HG03558 (cell line): Measurements from ENCODE around the gene COBLL1.
"Not testable (repeated sequence)": the region's sequence is repeated elsewhere in the genome, so short reads cannot be mapped to it uniquely, and the experiment has no call there.

ENCODE experiments used
- ATAC-seq: cut with Tn5 transposase; IDR thresholded peaks from one replicate; pipeline ENCODE4 v1.9.1; 2021; ENCODE audit warnings: moderate number of reproducible peaks; ENCODE audit not compliant: unreplicated experiment; ENCODE audit errors: extremely low read depth

COBLL1 gene

DNA sequence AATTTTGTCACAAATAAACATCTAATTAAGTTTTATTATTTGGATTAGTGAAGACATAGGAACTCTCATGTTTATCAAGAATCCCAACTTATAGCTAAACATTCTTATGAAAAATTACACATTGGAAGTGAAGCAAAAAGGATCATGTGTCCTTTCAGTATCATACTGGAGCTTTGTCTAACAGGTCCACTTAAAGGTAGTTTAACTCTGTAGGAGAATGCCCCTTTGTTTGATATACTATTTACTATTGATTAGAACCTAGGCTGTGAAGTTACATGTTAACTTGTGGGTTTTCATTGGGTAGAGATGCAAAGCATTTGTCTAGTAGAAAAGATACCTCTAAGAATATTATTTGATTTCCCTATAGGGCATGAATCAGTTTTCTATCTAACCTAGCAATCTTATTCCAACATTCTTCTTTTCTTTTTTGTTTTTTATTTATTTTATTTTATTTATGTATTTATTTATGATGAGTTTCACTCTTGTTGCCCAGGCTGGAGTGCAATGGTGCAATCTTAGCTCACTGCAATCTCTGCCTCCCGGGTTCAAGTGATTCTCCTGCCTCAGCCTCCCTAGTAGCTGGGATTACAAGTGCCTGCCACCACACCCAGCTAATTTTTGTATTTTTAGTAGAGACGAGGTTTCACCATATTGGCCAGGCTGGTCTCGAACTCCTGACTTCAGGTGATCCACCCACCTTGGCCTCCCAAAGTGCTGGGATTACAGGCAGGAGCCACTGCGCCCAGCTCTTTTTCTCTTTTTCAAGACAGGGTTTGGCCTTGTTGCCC, 18.5 kb upstream of the COBLL1 start:
- not testable (repeated sequence) for ATAC-seq

DNA sequence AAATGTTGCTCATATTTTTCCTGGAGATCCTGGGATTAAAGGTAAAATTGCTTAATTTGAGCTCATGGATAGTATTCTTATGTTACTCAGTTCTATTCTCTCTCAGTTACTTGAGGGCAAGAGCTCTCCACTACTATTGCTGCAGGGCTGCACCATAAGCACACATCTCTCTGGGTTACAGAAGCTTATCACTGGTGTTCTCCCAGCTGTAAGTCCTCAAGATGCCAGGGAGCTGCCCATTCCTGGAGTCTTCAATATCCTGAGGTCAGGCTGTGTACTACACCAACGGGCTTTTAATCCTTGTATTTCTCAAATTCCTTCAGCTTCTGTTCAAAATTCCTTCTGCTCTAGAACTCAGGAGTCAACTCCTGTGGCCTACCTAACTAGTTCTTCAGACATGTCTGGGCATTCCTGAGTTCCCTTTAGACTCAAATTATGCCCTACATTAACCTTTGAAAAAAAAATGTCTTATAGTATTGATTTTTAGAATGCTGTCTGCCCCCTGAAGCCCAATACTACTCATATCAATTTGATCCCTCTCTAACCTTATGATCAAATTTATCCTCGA, 17.7 kb upstream of the COBLL1 start:
- no peak for ATAC-seq

- no peak for ATAC-seq
Measured at GRCh38 chr2:164852086-164852485, 10.5 kb upstream of the COBLL1 start.

- ATAC-seq = no peak
Measured at GRCh38 chr2:164850235-164850634, 8.6 kb upstream of the COBLL1 start.

GRCh38 chr2:164849506-164849905, 7.9 kb upstream of the COBLL1 start:
- ATAC-seq = no peak

DNA sequence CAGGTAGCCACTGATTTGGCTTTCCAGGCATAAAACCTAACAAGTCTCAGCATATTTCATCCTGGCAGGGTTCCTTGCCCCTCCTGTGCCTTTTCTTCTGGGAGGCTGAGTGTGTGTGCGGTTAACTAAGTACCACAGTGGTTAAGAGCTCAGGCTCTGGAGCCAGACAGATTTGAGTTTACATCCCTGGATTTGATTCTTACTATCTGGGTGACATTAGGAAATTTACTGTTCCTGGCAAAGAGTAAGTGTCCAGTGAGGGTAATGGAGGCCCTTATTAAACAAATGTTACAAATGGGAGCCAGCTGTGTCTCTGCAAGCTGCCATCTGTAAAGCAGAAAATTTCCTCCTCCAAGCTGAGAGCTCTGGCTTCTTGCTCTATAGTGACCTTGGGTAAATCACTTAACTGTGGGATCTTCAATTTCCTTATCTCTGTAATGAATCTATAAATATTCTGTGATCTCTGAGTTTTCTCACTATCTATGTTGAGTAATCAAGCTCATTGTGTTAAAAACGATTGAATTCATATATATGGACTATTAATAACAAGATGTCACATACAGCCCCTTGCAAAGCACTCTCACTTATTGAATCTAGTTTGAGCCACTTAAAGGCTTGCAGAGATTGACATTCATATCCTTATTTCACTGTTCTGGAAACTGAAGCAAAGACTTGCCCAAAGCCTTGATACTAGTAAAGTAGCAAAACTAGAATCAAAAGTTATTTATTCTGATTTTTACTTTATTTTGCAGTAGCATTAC, 6.5 kb upstream of the COBLL1 start:
- no peak for ATAC-seq

GRCh38 chr2:164847291-164847690, 5.7 kb upstream of the COBLL1 start:
- ATAC-seq = no peak

DNA sequence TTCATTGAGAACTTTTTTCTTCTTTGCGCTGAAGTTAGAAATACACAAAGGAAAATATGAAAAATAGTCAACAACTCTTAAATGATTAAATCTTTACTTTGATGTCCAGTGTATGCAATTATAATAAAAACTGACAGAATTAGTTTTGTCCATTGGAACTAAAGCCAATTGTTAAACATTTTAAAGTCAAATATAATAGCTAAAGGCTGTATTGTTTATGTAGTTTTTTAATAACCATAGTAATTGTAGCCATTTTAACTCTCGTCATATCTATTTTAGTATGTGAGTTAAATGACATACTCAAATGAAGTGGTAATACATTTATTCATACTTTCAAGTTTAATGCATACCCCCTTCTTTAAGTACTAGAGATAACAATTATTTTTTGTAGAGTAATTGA, 4.7 kb upstream of the COBLL1 start:
- no peak for ATAC-seq

DNA sequence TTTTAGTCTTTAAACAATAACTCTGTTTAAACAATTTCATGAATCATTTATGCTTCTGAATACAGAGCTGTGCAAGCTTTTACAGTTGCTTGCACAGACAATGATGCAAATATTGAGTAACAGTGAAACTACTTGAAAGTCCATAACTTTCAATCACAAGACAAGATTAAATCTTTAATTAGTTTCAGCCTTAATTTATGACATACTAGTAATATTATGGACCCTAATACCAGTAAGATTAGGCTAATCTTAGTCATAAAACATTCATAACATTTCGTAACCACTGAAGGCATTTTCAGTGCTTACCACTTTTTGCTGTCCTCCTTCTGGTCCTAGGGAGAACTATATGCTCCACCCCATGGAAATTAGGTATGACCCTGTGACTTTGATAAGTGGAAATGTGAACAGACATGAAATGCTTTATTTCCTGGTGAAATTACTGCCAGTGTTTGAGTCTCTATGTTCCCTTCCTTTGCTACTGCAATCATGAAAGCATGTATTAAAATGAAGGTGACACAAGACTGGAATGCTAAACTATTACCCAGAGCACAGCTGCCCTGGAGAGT, 1.8 kb upstream of the COBLL1 start:
- no peak for ATAC-seq

- ATAC-seq = no peak
Measured at GRCh38 chr2:164842624-164842966, 972 bp upstream of the COBLL1 start.

DNA sequence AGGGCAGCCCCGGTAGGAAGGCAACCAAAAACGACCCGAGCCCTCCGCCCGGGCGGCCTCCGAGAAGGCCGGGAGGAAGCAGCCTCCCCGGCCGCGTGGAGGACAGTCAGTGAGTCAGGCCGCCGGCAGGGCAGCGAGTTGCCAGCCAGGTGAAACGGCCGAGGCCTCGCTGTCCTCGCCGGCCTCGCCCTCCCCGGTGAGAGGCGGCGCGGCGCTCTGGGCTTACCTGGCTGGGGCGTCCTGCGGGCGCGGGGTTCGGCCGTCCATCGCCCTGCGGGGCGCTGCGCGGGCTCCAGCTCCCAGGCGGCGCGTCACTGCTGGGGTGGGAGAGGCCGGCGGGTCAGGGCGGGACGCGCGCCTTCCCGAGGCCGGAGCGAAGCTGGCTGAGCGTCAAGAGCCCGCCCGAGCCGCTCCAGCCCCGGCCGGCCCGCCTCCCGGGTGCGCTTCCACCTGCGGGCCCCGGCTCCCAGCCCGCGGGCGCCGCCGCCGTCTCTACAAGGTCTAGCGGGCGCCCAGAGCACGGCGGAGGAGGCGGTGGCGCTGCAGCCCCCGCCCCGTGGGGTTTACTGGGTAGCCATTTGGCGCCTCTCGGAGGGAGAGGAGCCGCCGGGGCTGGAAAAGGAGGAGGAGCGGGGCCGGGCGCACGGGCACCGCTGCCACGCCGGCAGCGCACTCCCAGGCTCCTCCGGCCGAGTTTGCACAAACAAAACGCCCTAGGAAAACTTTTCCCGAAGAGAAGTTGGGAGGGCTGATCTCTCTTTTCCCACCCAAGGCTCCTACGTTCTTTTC, 499 bp downstream of the COBLL1 start:
- no peak for ATAC-seq

- no peak for ATAC-seq
Measured at GRCh38 chr2:164840458-164840929, 1.1 kb downstream of the COBLL1 start.

GRCh38 chr2:164839914-164840457, 1.6 kb downstream of the COBLL1 start:
- no peak for ATAC-seq

DNA sequence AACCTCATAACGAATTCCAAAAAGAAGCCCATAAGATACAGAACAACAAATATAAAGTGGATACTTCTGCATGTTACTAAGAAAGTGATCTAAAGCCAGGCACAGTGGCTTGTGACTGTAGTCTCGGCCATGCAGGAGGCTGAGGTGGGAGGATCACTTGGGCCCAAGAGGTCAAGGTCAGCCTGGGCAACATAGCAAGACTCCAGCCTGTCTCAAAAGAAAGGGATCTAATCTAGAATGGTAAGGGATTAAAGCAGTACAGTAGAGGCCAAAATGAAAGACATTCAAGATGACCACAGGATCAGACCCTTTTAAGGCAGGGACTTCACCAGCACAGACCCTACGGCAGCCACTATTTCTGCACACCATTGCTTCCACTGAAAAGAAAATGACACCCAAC, 3.8 kb downstream of the COBLL1 start:
- no peak for ATAC-seq

GRCh38 chr2:164836907-164837306, 4.7 kb downstream of the COBLL1 start:
- no peak for ATAC-seq

DNA sequence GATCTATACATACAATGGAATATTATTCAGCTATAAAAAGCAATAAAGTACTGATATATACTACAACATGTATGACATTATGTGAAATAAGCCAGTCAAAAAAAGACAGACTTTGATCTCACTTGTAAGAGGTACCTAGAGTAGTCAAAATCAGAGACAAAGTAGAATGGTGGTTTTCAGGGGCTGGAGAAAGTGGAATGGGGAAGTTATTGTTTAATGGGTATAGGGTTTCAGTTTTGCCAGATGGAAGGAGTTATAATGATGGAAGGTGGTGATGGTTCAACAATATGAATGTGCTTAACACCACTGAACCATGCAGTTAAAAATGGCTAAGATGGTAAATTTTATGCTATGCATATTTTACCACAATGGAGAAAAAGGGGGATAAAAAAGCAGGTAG, 6.3 kb downstream of the COBLL1 start:
- no peak for ATAC-seq

GRCh38 chr2:164831887-164832286, 9.7 kb downstream of the COBLL1 start:
- ATAC-seq = no peak

DNA sequence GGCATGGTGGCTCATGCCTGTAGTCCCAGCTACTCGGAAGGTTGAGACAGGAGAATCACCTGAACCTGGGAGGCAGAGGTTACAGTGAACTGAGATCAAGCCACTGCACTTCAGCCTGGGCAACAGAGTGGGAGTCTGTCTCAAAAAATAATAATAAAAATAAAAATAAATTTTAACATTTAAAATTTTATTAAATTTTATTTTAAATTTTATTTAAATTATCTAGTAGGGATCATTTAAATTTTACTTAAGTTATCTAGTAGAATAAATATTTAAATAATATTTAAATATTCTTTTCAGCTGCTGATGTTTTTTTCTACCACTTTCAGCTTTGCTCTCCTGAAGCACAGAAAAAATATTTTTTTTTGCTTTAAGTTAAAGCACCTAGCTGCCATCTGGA, 10.4 kb downstream of the COBLL1 start:
- no peak for ATAC-seq

DNA sequence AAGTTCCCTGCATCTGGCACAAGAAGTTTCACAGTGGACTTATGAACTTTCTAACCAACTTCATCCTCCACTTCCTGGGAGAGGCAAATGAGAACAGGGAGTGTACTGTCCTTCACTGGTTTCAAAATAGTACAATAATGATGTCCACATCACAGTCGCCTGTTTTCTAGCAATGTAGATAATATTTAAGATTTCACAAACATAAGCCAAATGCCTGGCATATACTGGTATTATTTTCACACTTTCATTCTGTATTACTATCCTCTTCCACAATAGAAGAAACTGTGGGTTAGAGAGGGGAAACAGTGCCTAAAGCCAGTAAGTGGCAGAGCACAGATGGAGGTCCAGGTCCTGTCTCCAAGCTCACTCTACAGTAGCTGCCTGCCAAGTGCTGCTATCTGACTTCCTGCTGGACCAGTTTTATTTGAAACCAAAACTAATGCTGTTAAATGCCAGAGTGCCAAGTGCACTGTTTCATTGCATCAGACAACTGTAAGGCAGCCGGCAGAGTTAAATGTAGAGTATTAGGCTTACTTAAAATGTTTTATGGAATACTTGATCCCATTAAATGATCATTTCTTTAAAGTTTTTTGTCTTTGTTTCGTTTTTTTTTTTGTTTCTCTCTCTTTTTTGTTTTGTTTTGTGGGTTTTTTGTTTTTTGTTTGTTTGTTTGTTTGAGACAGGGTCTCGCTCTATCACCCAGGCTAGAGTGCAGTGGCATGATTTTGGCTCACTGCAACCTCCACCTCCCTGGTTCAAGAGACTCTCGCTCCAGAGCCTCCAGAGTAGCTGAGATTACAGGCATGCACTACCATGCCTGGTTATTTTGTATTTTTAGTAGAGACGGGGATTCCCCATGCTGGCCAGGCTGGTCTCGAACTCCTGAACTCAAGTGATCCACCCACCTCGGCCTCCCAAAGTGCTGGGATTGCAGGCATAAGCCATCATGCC, 15.1 kb downstream of the COBLL1 start:
- no peak for ATAC-seq
